Epithelial cell of esophagus (primary cell): Measurements from ENCODE around the gene HOXA3.

ENCODE experiments used
- DNase-seq: peaks from one replicate; pipeline ENCODE4 v3.0.0; 2010; ENCODE audit warnings: low read depth
- H3K4me3 ChIP-seq: 2 replicates; pipeline ENCODE4 v1.5.1; 2011; ENCODE audit warnings: mild to moderate bottlenecking, low read length, control low read depth
- CTCF ChIP-seq: IDR thresholded peaks from 2 replicates; pipeline ENCODE4 v1.5.1; 2011; ENCODE audit warnings: low read depth, mild to moderate bottlenecking, low read length, control low read depth, inconsistent platforms; ENCODE audit not compliant: insufficient read depth; ENCODE audit errors: missing control alignments

HOXA3 gene

GRCh38 chr7:27082171-27082570, 70.2 kb downstream of the HOXA3 start:
- peak; percentile 62 for DNase-seq
- H3K4me3 ChIP-seq = no peak overlapping the region
- no peak for TF ChIP-seq CTCF

- no peak for TF ChIP-seq CTCF
- H3K4me3 ChIP-seq = no peak overlapping the region
- peak; percentile 82 for DNase-seq
Measured at GRCh38 chr7:27080844-27081436, 71.4 kb downstream of the HOXA3 start.

- no peak overlapping the region for H3K4me3 ChIP-seq
- TF ChIP-seq CTCF = no peak
- DNase-seq = no peak
Measured at GRCh38 chr7:27079234-27079975, 73.0 kb downstream of the HOXA3 start.

GRCh38 chr7:27078616-27079233, 73.7 kb downstream of the HOXA3 start:
- no peak for TF ChIP-seq CTCF

GRCh38 chr7:27073076-27073475, 79.3 kb downstream of the HOXA3 start:
- TF ChIP-seq CTCF = no peak
- DNase-seq = no peak
- no peak overlapping the region for H3K4me3 ChIP-seq

More at GRCh38 chr7:27078616-27079233, 73.7 kb downstream of the HOXA3 start:
- no peak overlapping the region for H3K4me3 ChIP-seq
- DNase-seq = peak; percentile 32

- DNase-seq = no peak
- H3K4me3 ChIP-seq = no peak overlapping the region
- TF ChIP-seq CTCF = no peak
Measured at GRCh38 chr7:27071622-27072390, 80.6 kb downstream of the HOXA3 start.
